Measurements from ENCODE around the gene ABR.

ABR gene

GRCh38 chr17:1011760-1012735, 167.7 kb downstream of the ABR start:
- DNase-seq (ENCODE audit: low read depth), result no peak
- H3K4me3 ChIP-seq (ENCODE audit: low read depth, low read length), result no peak overlapping the region
- no peak for TF ChIP-seq CTCF (IDR thresholded peaks at IDR 0.05; ENCODE audit: low read depth, low read length, missing control alignments)

- no peak for TF ChIP-seq CTCF (IDR thresholded peaks at IDR 0.05; ENCODE audit: low read depth, low read length, missing control alignments)
- H3K4me3 ChIP-seq (ENCODE audit: low read depth, low read length), result no peak overlapping the region
- no peak for DNase-seq (ENCODE audit: low read depth)
These were observed 168.6 kb downstream of the ABR start for GRCh38 chr17:1011138-1011537.

- no peak for DNase-seq (ENCODE audit: low read depth)
- no peak for TF ChIP-seq CTCF (IDR thresholded peaks at IDR 0.05; ENCODE audit: low read depth, low read length, missing control alignments)
- no peak overlapping the region for H3K4me3 ChIP-seq (ENCODE audit: low read depth, low read length)
These were observed 169.2 kb downstream of the ABR start for GRCh38 chr17:1010586-1010985.

GRCh38 chr17:1010086-1010450, 169.7 kb downstream of the ABR start:
- no peak for TF ChIP-seq CTCF (IDR thresholded peaks at IDR 0.05; ENCODE audit: low read depth, low read length, missing control alignments)
- no peak for DNase-seq (ENCODE audit: low read depth)
- no peak overlapping the region for H3K4me3 ChIP-seq (ENCODE audit: low read depth, low read length)

GRCh38 chr17:1009229-1010085, 170.3 kb downstream of the ABR start:
- DNase-seq (ENCODE audit: low read depth), result no peak
- no peak for TF ChIP-seq CTCF (IDR thresholded peaks at IDR 0.05; ENCODE audit: low read depth, low read length, missing control alignments)
- H3K4me3 ChIP-seq (ENCODE audit: low read depth, low read length), result no peak overlapping the region

GRCh38 chr17:1008008-1008761, 171.6 kb downstream of the ABR start:
- DNase-seq (ENCODE audit: low read depth), result no peak
- TF ChIP-seq CTCF (IDR thresholded peaks at IDR 0.05; ENCODE audit: low read depth, low read length, missing control alignments), result no peak
- no peak overlapping the region for H3K4me3 ChIP-seq (ENCODE audit: low read depth, low read length)

Data from GM12864 (cell line).